ENCODE data around the gene CAMK1D.

DNA sequence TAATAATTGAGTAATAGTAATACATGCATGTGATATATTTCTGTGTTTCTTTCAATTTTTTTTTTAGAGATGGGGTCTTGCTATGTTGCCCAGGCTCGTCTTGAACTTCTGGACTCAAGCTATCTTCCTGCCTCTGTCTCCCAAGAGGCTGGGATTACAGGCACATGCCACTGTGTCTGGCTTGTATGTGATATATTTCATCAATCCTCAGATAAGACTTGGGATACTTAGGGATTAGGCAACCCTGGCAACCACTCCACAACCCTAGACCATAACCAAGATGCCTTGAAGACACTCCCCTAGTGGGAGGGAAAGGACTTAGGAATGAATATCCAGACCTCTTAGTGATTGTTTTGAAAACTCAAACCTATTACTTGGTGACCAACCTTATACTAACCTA lies 497.4 kb downstream of the CAMK1D start:
- TF ChIP-seq EZH2phosphoT487 (IDR thresholded peaks at IDR 0.05; ENCODE audit: unreplicated experiment) (no peak), STAT1 (IDR thresholded peaks at IDR 0.05; ENCODE audit: unreplicated experiment) (no peak), EZH2 (IDR thresholded peaks at IDR 0.05; ENCODE audit: low read depth, unreplicated experiment) (no peak), ZNF331 (CRISPR knock-in tag; IDR thresholded peaks at IDR 0.05; ENCODE audit: low read depth) (no peak)
- TF ChIP-seq, protein P1, sequence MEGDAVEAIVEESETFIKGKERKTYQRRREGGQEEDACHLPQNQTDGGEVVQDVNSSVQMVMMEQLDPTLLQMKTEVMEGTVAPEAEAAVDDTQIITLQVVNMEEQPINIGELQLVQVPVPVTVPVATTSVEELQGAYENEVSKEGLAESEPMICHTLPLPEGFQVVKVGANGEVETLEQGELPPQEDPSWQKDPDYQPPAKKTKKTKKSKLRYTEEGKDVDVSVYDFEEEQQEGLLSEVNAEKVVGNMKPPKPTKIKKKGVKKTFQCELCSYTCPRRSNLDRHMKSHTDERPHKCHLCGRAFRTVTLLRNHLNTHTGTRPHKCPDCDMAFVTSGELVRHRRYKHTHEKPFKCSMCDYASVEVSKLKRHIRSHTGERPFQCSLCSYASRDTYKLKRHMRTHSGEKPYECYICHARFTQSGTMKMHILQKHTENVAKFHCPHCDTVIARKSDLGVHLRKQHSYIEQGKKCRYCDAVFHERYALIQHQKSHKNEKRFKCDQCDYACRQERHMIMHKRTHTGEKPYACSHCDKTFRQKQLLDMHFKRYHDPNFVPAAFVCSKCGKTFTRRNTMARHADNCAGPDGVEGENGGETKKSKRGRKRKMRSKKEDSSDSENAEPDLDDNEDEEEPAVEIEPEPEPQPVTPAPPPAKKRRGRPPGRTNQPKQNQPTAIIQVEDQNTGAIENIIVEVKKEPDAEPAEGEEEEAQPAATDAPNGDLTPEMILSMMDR (conservative IDR thresholded peaks at IDR 0.05; ENCODE audit: low read depth in 2 of 2) = no peak
